Gastroesophageal sphincter (tissue), 4 donors: Measurements from ENCODE around the gene EXO5. TPM values are rescaled to one million over a fixed set of nuclear protein-coding genes. Genes with fewer than 3 reads are reported as not detected.
"Not testable (repeated sequence)": the region's sequence is repeated elsewhere in the genome, so short reads cannot be mapped to it uniquely, and the experiment has no call there.

Experiments
- ATAC-seq: fragments of 150-250 bp; one replicate; pipeline ENCODE4 v1.9.1; 2016; ENCODE audit warnings: mild to moderate bottlenecking, moderate library complexity
- H3K27ac ChIP-seq, 4 donors: fragments of 200-600 bp; sonication (generic) in 3 of 4; 1 replicate in 3 of 4; 2 replicates in 1 of 4; pipeline ENCODE4 v1.5.1; 2016 to 2019
- H3K27me3 ChIP-seq: fragments of 200-600 bp; sonication (generic); one replicate; pipeline ENCODE4 v1.5.1; 2019
- H3K36me3 ChIP-seq, 2 donors: fragments of 200-600 bp; sonication (generic); one replicate each; pipeline ENCODE4 v1.5.1; 2019; ENCODE audit warnings: control low read depth in 1 of 2
- H3K4me1 ChIP-seq, 3 donors: fragments of 200-600 bp; sonication (generic); 1 replicate in 2 of 3; 2 replicates in 1 of 3; pipeline ENCODE4 v1.5.1; 2016 to 2019; ENCODE audit warnings: control low read depth in 2 of 3
- H3K4me3 ChIP-seq, 2 donors: fragments of 200-600 bp; sonication (generic); one replicate each; pipeline ENCODE4 v1.5.1; 2019; ENCODE audit warnings: mild to moderate bottlenecking in 1 of 2, moderate library complexity in 1 of 2
- H3K9me3 ChIP-seq, 3 donors: fragments of 200-600 bp; sonication (generic); one replicate each; pipeline ENCODE4 v1.5.1; 2017 to 2019; ENCODE audit warnings: control low read depth in 2 of 3
- CTCF ChIP-seq, 4 experiments: fragments of 200-600 bp in 2 of 4; fragments of 450-650 bp in 2 of 4; sonication (generic) in 1 of 4; IDR thresholded peaks; one replicate each; pipeline ENCODE4 v1.5.1; 2017 to 2019; ENCODE audit warnings: antibody characterized with exemption in 4 of 4, mild to moderate bottlenecking in 2 of 4, moderate library complexity in 2 of 4
- EP300 ChIP-seq: sonication (generic); formaldehyde crosslinking; IDR thresholded peaks from one replicate; pipeline ENCODE4 v1.6.1; 2017; ENCODE audit warnings: antibody characterized with exemption, mild to moderate bottlenecking
- POLR2A ChIP-seq, 2 donors: fragments of 450-650 bp; IDR thresholded peaks; one replicate each; pipeline ENCODE4 v1.6.1; 2017; ENCODE audit warnings: antibody characterized with exemption in 2 of 2, mild to moderate bottlenecking in 2 of 2, moderate library complexity in 1 of 2
- POLR2AphosphoS5 ChIP-seq: sonication (generic); formaldehyde crosslinking; IDR thresholded peaks from one replicate; pipeline ENCODE4 v1.6.1; 2017; ENCODE audit warnings: antibody characterized with exemption
- WGBS, 2 donors: methylation state at CpG; one replicate each; pipeline ENCODE4 v1.1.5; 2018; ENCODE audit warnings: low coverage in 1 of 2; 5-methylcytosine and 5-hydroxymethylcytosine counted together
- total RNA-seq, 4 donors: library from RNA; depleted of rRNA; stranded (reverse); fragments of >200 nt; gene quantifications; one replicate each; pipeline ENCODE4 v1.1.0, GENCODE V29; 2016

Gene EXO5
- total RNA-seq, 4 donors from 2014 or later: 5.4 to 8.8 (median 8.0) TPM

- H3K4me1 ChIP-seq: no peaks in the 10 kb centered on the region
Observed at GRCh38 chr1:40539338-40539737, 30.8 kb downstream of the EXO5 start.

GRCh38 chr1:40546957-40547356, 38.4 kb downstream of the EXO5 start:
- WGBS, 2 donors: 79 to 98% methylated on average over 4 of the region's 4 CpGs

More at GRCh38 chr1:40539338-40539737, 30.8 kb downstream of the EXO5 start:
- Histone ChIP-seq H3K4me3 (no peak overlapping the region), H3K9me3 (no peaks in the 10 kb centered on the region), H3K36me3 (peaks cover 0 to 51% of the 10 kb centered on the region in 2 donors), H3K27me3 (no peaks in the 10 kb centered on the region), H3K27ac (no peak overlapping the region)
- no peak for TF ChIP-seq EP300
- no peak for TF ChIP-seq CTCF (IDR thresholded peaks at IDR 0.05)
- TF ChIP-seq POLR2AphosphoS5: no peak
- TF ChIP-seq POLR2A (IDR thresholded peaks at IDR 0.05): no peak
- ATAC-seq: no peak
- WGBS, 2 donors: 73 to 85% methylated on average over 6 to 7 of the region's 7 CpGs

GRCh38 chr1:40553017-40553416, 44.5 kb downstream of the EXO5 start:
- Histone ChIP-seq H3K36me3 (peaks cover 0 to 4% of the 10 kb centered on the region in 2 donors), H3K27me3 (no peaks in the 10 kb centered on the region), H3K4me3 (no peak overlapping the region), H3K4me1 (no peaks in the 10 kb centered on the region), H3K27ac (no peak overlapping the region), H3K9me3 (peaks cover 0 to 4% (median 0%) of the 10 kb centered on the region in 3 donors)
- TF ChIP-seq EP300: no peak
- TF ChIP-seq POLR2A (IDR thresholded peaks at IDR 0.05): no peak
- no peak for TF ChIP-seq POLR2AphosphoS5
- TF ChIP-seq CTCF (IDR thresholded peaks at IDR 0.05): no peak
- WGBS, 2 donors: 64 to 75% methylated on average over 4 of the region's 4 CpGs
- ATAC-seq: no peak

More at GRCh38 chr1:40546957-40547356, 38.4 kb downstream of the EXO5 start:
- no peaks in the 10 kb centered on the region for H3K27me3 ChIP-seq
- no peaks in the 10 kb centered on the region for H3K4me1 ChIP-seq
- H3K9me3 ChIP-seq: peaks cover 0 to 22% (median 2%) of the 10 kb centered on the region in 3 donors
- ATAC-seq: no peak
- TF ChIP-seq CTCF (IDR thresholded peaks at IDR 0.05) (no peak), POLR2A (IDR thresholded peaks at IDR 0.05) (no peak), POLR2AphosphoS5 (no peak), EP300 (no peak)
- peaks cover 0 to 61% of the 10 kb centered on the region in 2 donors for H3K36me3 ChIP-seq
- H3K27ac ChIP-seq: no peak overlapping the region
- no peak overlapping the region for H3K4me3 ChIP-seq

- H3K36me3 ChIP-seq, ATAC-seq, H3K4me3 ChIP-seq, H3K27me3 ChIP-seq, H3K9me3 ChIP-seq, H3K4me1 ChIP-seq, H3K27ac ChIP-seq: not testable (repeated sequence)
- 78 to 100% methylated on average over 1 to 6 of the region's 7 CpGs for WGBS, 2 donors
Observed at GRCh38 chr1:40554807-40555206, 46.2 kb downstream of the EXO5 start.

- no peak for ATAC-seq
- H3K36me3 ChIP-seq: no peaks in the 10 kb centered on the region
- TF ChIP-seq CTCF (IDR thresholded peaks at IDR 0.05) (no peak), POLR2A (IDR thresholded peaks at IDR 0.05) (no peak), POLR2AphosphoS5 (no peak), EP300 (no peak)
- H3K4me1 ChIP-seq: no peaks in the 10 kb centered on the region
- 86 to 87% methylated on average over 4 to 5 of the region's 5 CpGs for WGBS, 2 donors
- peaks cover 5% of the 10 kb centered on the region for H3K27me3 ChIP-seq
- H3K27ac ChIP-seq: no peak overlapping the region
- no peak overlapping the region for H3K4me3 ChIP-seq
- no peaks in the 10 kb centered on the region for H3K9me3 ChIP-seq
Observed at GRCh38 chr1:40556121-40556520, 47.6 kb downstream of the EXO5 start.

GRCh38 chr1:40558241-40558640, 49.7 kb downstream of the EXO5 start:
- 100% methylated on average over 1 of the region's 1 CpG; no CpG with 5 or more reads in 1 of the 2 donors for WGBS, 2 donors
- H3K27ac ChIP-seq, H3K4me3 ChIP-seq, H3K36me3 ChIP-seq, H3K9me3 ChIP-seq, ATAC-seq, H3K27me3 ChIP-seq, H3K4me1 ChIP-seq: not testable (repeated sequence)
